Subcutaneous adipose tissue (tissue), 4 donors: Measurements from ENCODE around the gene TXNDC8. TPM values are rescaled to one million over a fixed set of nuclear protein-coding genes. Genes with fewer than 3 reads are reported as not detected.

Experiments
- total RNA-seq, 4 donors: library from RNA; depleted of rRNA; stranded (reverse); fragments of >200 nt; gene quantifications; one replicate each; pipeline ENCODE4 v1.1.0, GENCODE V29; 2016
- TF ChIP-seq, protein P1 (sequence below): fragments of 450-650 bp; IDR thresholded peaks from one replicate; pipeline ENCODE4 v1.5.1; 2016; ENCODE audit warnings: low read depth, mild to moderate bottlenecking, control low read depth, antibody characterized with exemption, moderate library complexity

The TXNDC8 gene
- total RNA-seq, 4 donors from 2014 or later = not detected

DNA sequence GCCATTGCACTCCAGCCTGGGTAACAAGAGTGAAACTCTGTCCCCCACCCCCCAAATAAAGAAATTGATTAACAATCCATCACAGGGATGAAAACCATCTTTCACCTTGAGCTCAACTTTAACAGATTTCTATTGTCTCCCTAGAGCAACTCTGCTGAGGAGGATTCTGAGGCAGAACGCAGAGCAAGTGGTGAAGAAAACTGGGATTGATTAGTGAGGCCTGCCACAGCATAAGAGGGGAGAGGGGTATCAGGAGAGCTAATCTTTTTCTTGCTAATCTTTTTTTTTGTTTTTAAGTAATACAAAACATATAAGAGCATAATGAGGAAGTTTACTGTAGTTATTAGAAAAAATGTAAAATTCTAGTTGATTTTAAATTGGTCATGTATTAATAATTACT lies 8.9 kb downstream of the TXNDC8 start:
- TF ChIP-seq, protein P1, sequence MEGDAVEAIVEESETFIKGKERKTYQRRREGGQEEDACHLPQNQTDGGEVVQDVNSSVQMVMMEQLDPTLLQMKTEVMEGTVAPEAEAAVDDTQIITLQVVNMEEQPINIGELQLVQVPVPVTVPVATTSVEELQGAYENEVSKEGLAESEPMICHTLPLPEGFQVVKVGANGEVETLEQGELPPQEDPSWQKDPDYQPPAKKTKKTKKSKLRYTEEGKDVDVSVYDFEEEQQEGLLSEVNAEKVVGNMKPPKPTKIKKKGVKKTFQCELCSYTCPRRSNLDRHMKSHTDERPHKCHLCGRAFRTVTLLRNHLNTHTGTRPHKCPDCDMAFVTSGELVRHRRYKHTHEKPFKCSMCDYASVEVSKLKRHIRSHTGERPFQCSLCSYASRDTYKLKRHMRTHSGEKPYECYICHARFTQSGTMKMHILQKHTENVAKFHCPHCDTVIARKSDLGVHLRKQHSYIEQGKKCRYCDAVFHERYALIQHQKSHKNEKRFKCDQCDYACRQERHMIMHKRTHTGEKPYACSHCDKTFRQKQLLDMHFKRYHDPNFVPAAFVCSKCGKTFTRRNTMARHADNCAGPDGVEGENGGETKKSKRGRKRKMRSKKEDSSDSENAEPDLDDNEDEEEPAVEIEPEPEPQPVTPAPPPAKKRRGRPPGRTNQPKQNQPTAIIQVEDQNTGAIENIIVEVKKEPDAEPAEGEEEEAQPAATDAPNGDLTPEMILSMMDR = no peak

DNA sequence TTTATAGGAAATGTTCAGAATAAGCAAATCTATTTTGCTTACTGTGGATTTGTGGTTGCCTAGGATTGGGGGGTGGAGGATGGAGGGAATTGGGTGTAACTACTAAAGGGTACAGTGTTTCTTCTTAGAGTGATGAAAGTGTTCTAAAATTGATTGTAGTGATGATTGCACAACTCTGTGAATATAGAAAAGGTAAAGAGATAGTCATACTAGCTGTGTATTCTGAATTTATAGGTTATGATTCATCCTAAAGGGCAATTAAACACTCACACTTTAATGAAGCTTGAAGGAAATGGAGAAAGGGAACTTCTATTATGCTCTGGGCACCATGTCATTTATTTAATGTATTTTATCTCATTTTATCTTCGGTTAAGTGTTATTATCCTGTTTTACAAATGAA lies 9.9 kb downstream of the TXNDC8 start:
- TF ChIP-seq, protein P1 = no peak

DNA sequence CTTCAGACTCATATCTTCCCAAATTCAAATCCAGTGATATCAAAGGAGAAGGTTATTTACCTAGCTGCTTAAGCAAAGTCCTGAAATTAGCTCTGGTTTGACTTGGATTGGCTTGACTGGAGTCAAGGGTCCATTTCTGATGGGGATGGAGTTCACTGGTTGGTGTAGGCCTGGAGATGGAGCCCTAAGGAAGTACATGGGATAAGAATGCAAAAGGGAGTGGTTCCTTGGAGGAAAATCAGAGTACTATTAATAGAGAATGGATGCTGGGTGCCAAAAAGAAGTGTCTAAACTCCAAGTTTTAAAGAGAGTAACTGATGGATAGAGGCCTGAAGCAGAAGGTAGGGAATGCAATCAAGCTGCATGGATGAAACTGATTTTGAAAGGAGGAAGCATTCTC lies 13.8 kb downstream of the TXNDC8 start:
- TF ChIP-seq, protein P1 = no peak

DNA sequence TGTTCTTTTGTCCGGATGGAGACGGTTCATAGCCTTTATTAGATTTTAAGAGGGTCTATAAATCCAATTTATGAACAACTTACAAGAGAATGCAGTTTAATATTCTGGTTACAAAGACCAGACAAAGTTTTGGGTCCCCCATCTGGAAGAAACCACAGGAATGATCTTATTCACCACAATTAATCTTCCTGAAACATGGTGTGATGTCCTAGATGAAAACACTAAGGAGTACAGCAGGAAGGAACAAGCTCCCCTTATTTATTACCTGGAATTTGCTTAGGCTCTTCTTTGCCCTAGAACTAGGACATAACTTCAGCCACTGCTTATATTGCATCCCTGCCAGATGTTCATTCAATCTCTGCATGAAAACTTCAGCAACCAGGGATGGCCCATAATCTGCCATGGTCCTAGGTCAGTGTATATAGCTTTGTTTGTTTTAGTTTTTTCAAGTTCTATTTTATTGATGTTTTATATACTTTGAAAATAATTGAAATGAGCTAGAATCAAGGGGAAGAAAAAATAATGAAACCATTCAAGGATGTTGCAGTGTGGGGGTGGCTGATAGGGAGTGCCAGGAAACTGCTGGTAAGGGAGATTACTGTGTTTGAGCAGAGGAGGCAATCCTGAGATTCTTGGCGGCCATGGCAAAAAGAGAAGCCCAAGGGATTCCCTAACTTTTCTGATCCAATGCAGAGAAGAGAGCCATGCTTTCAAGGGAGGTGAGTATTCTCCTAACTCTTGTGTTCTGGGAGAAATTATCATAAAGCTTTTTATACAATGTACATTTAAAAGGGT lies 16.8 kb downstream of the TXNDC8 start:
- TF ChIP-seq, protein P1 = no peak

DNA sequence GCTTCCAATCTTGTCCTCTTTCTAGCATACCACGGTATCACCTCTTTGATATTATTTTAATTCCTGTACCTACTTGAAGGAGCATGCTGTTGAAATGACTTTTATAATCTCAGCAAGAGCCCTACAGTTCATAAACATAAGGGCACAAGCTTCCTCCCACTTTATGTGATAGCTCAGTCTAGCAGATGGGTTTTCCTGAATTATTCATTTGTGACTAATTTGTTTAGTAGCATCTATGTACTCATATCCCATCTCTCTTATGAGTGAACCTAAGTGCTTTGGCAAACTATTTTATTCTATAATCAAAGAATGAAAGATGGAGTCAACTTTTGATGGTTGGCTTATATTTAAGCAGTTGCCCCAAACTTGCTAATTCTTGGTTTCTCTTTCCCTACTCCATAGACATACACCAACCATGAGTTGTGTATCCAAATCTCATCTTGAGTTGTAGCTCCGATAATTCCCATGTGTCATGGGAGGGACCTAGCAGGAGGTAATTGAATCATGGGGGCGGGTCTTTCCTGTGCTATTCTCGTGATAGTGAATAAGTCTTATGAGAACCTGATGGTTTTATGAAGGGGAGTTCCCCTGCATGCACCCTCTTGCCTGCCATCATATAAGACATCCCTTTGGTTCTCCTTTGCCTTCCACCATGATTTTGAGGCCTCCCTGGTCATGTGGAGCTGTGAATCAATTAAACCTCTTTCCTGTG lies 17.7 kb downstream of the TXNDC8 start:
- TF ChIP-seq, protein P1 = no peak

DNA sequence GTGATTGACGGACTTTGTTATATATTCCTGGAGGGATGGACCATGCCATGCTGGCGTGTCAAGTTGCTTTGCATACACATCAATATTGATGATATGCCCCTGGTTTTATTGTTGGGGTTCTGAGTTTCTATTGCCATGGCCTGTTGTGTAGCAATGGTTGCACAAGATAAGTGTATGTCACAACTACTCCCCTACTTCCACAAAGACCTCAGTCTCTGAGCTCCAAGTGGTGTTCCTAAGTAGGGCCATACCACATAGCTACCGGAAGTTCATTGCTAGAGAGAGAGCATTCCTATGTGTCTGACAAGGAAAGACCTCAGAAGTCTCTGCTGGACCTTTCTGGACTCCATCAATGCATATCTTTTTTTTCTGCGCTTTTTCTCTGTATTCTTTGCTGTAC lies 19.8 kb downstream of the TXNDC8 start:
- TF ChIP-seq, protein P1 = no peak

DNA sequence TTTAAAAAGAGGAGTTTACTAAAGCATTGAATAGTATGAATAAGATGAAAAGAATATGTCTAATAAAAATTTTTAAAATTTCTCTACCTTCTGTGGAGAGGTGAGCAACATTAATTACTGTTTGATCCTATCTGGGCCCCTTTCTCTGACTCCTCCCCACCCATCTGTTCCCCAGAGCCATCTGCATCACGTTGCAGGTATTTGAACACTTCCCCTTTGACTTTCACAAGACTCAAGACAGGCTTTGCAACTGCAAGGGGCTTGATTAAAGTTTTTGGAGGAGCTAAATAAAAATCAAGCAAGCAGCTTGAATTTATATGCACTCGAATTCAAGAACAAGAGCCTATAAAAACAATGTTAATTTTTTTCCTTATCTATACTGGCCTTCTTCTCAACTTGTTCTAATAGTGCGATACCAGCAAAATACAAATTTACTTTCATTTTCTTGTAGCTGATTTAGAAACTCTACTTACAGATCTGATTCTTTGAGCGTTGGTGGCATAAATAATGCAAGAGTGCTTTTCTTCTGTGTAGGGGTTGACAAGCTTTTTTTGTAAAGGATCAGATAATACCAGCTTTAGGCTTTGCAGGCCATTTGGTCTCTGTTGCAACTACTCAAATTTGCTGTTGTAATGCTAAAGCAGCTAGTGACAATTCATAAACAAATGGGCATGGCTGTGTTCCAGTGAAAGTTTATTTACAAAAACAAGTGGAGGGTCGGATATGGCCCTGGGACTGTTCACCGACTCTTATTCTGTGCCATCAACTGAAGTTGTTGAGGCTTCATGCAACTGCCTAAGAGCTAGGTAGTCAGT lies 21.2 kb downstream of the TXNDC8 start:
- TF ChIP-seq, protein P1 = no peak
